ENCODE data around the gene RPL27.
"Not testable (repeated sequence)": the region's sequence is repeated elsewhere in the genome, so short reads cannot be mapped to it uniquely, and the experiment has no call there.

DNA sequence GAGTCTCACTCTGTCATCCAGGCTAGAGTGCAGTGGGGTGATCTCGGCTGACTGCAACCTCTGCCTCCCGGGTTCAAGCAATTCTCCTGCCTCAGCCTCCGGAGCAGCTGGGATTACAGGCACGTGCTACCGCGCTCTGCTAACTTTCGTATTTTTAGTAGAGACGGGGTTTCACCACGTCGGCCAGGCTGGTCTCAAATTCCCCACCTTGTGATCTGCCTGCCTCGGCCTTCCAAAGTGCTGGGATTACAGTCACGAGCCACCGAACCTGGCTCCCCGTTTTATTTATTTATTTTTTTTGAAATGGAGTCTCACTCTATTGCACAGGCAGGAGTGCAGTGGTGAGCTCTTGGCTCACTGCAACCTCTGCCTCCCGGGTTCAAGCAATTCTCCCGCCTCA lies 22.5 kb upstream of the RPL27 start:
- TF ChIP-seq CTCF (conservative IDR thresholded peaks at IDR 0.05; ENCODE audit: low read depth, low read length); EZH2 (IDR thresholded peaks at IDR 0.05; ENCODE audit: borderline replicate concordance, low read depth, low read length, poor library complexity, severe bottlenecking): not testable (repeated sequence)

All from A673 (cell line).